T-helper 17 cell (primary cell): Measurements from ENCODE around the gene STAT6. TPM values are rescaled to one million over a fixed set of nuclear protein-coding genes. Genes with fewer than 3 reads are reported as not detected.

Source experiments
- ATAC-seq: fragments of 150-1000 bp; cut with Tn5 transposase; 2 replicates; pipeline ENCODE4 v1.10.0; 2021; ENCODE audit warnings: mild to moderate bottlenecking, moderate library complexity
- DNase-seq, 3 donors: peaks; one replicate each; pipeline versions ENCODE4 v3.0.0 to v3.0.0-alpha.2; 2020 to 2021
- H3K9me3 ChIP-seq: one replicate; pipeline ENCODE4 v1.7.0; 2013; ENCODE audit warnings: low read length, mild to moderate bottlenecking; ENCODE audit not compliant: control insufficient read depth, poor library complexity, severe bottlenecking
- H3K27ac Mint-ChIP-seq: one replicate; pipeline ENCODE4 v1.8.0; 2022; ENCODE audit warnings: mild to moderate bottlenecking, moderate library complexity, mixed read lengths
- H3K27me3 Mint-ChIP-seq: one replicate; pipeline ENCODE4 v1.8.0; 2022; ENCODE audit warnings: mixed read lengths
- H3K36me3 Mint-ChIP-seq: one replicate; pipeline ENCODE4 v1.8.0; 2022; ENCODE audit warnings: low read depth, mixed read lengths
- H3K4me1 Mint-ChIP-seq: one replicate; pipeline ENCODE4 v1.8.0; 2022; ENCODE audit warnings: mild to moderate bottlenecking, mixed read lengths
- H3K4me3 Mint-ChIP-seq: one replicate; pipeline ENCODE4 v1.8.0; 2022; ENCODE audit warnings: mild to moderate bottlenecking, moderate library complexity, mixed read lengths
- total RNA-seq, 4 donors: library from RNA in 2 of 4; stranded (reverse) in 2 of 4; gene quantifications; one replicate each; pipeline ENCODE4 v1.2.3 and lab custom pipeline; 2022 to 2026

STAT6 gene
- total RNA-seq, 2 donors from 2014 or later = 205 to 253 TPM

- ATAC-seq = peak; percentile 63
- H3K36me3 Mint-ChIP-seq = peaks cover 8% of the 10 kb centered on the region
- H3K27ac Mint-ChIP-seq = peak overlapping the region; percentile 99
- H3K27me3 Mint-ChIP-seq = no peaks in the 10 kb centered on the region
- peak; percentile 66 to 74 (median 71) for DNase-seq
- H3K4me3 Mint-ChIP-seq = peak overlapping the region; percentile 100
- peaks cover 38% of the 10 kb centered on the region for H3K4me1 Mint-ChIP-seq
- H3K9me3 ChIP-seq = no peaks in the 10 kb centered on the region
These were observed 795 bp downstream of the STAT6 start for GRCh38 chr12:57110104-57111030.

- Mint-ChIP-seq H3K4me1 (peaks cover 38% of the 10 kb centered on the region), H3K27me3 (no peaks in the 10 kb centered on the region)
- no peak for ATAC-seq
These were observed 1.7 kb downstream of the STAT6 start for GRCh38 chr12:57109207-57110103.

GRCh38 chr12:57107456-57108155, 3.6 kb downstream of the STAT6 start:
- Mint-ChIP-seq H3K4me3 (no peak overlapping the region), H3K27me3 (no peaks in the 10 kb centered on the region), H3K4me1 (peaks cover 34% of the 10 kb centered on the region), H3K27ac (peak overlapping the region; percentile 99), H3K36me3 (peaks cover 11% of the 10 kb centered on the region)
- ATAC-seq (no peak), DNase-seq (no peak)
- no peaks in the 10 kb centered on the region for H3K9me3 ChIP-seq

More at GRCh38 chr12:57109207-57110103, 1.7 kb downstream of the STAT6 start:
- H3K4me3 Mint-ChIP-seq = peak overlapping the region; percentile 100
- DNase-seq = no peak
- peaks cover 8% of the 10 kb centered on the region for H3K36me3 Mint-ChIP-seq
- H3K9me3 ChIP-seq = no peaks in the 10 kb centered on the region
- peak overlapping the region; percentile 99 for H3K27ac Mint-ChIP-seq

- no peak overlapping the region for H3K4me3 Mint-ChIP-seq
- DNase-seq (no peak), ATAC-seq (no peak)
- H3K4me1 Mint-ChIP-seq = peaks cover 26% of the 10 kb centered on the region
- no peaks in the 10 kb centered on the region for H3K27me3 Mint-ChIP-seq
- no peaks in the 10 kb centered on the region for H3K9me3 ChIP-seq
- H3K36me3 Mint-ChIP-seq = peaks cover 9% of the 10 kb centered on the region
- peak overlapping the region; percentile 99 for H3K27ac Mint-ChIP-seq
These were observed 5.0 kb downstream of the STAT6 start for GRCh38 chr12:57106021-57106708.

- H3K9me3 ChIP-seq = no peaks in the 10 kb centered on the region
- Mint-ChIP-seq H3K27ac (peak overlapping the region; percentile 75), H3K4me1 (peaks cover 27% of the 10 kb centered on the region), H3K27me3 (no peaks in the 10 kb centered on the region), H3K4me3 (no peak overlapping the region), H3K36me3 (peaks cover 7% of the 10 kb centered on the region)
- ATAC-seq (no peak), DNase-seq (no peak)
These were observed 6.0 kb downstream of the STAT6 start for GRCh38 chr12:57105011-57105753.

GRCh38 chr12:57104292-57104910, 6.8 kb downstream of the STAT6 start:
- no peaks in the 10 kb centered on the region for H3K27me3 Mint-ChIP-seq
- peaks cover 22% of the 10 kb centered on the region for H3K4me1 Mint-ChIP-seq
- no peak overlapping the region for H3K4me3 Mint-ChIP-seq
- peaks cover 7% of the 10 kb centered on the region for H3K36me3 Mint-ChIP-seq
- H3K27ac Mint-ChIP-seq = peak overlapping the region; percentile 75
- no peak for DNase-seq
- H3K9me3 ChIP-seq = no peaks in the 10 kb centered on the region
- ATAC-seq = no peak

GRCh38 chr12:57103856-57104255, 7.3 kb downstream of the STAT6 start:
- DNase-seq = no peak
- Mint-ChIP-seq H3K27me3 (no peaks in the 10 kb centered on the region), H3K27ac (peak overlapping the region; percentile 75), H3K4me1 (peaks cover 22% of the 10 kb centered on the region), H3K36me3 (peaks cover 8% of the 10 kb centered on the region), H3K4me3 (no peak overlapping the region)
- no peaks in the 10 kb centered on the region for H3K9me3 ChIP-seq
- ATAC-seq = no peak

- Mint-ChIP-seq H3K4me1 (peaks cover 17% of the 10 kb centered on the region), H3K36me3 (peaks cover 8% of the 10 kb centered on the region), H3K4me3 (no peak overlapping the region), H3K27me3 (no peaks in the 10 kb centered on the region), H3K27ac (peak overlapping the region; percentile 82)
- DNase-seq (no peak), ATAC-seq (peak; percentile 16)
- H3K9me3 ChIP-seq = no peaks in the 10 kb centered on the region
These were observed 9.1 kb downstream of the STAT6 start for GRCh38 chr12:57101892-57102695.

- peaks cover 19% of the 10 kb centered on the region for H3K4me1 Mint-ChIP-seq
- H3K27ac Mint-ChIP-seq = peak overlapping the region; percentile 82
- ATAC-seq (no peak), DNase-seq (no peak)
- no peak overlapping the region for H3K4me3 Mint-ChIP-seq
- H3K9me3 ChIP-seq = no peaks in the 10 kb centered on the region
- H3K36me3 Mint-ChIP-seq = peaks cover 6% of the 10 kb centered on the region
- H3K27me3 Mint-ChIP-seq = no peaks in the 10 kb centered on the region
These were observed 11.4 kb downstream of the STAT6 start for GRCh38 chr12:57099766-57100165.

- no peaks in the 10 kb centered on the region for H3K27me3 Mint-ChIP-seq
- ATAC-seq = no peak
- no peak for DNase-seq
- H3K27ac Mint-ChIP-seq = peak overlapping the region; percentile 82
- peaks cover 21% of the 10 kb centered on the region for H3K4me1 Mint-ChIP-seq
- H3K36me3 Mint-ChIP-seq = peaks cover 5% of the 10 kb centered on the region
- H3K9me3 ChIP-seq = no peaks in the 10 kb centered on the region
- no peak overlapping the region for H3K4me3 Mint-ChIP-seq
These were observed 12.0 kb downstream of the STAT6 start for GRCh38 chr12:57099047-57099714.
